SK-N-MC (cell line): ENCODE measurements around the gene FBXL20.

Experiments used
- EZH2 ChIP-seq: fragments of 200-600 bp; sonication (generic); IDR thresholded peaks from one replicate; pipeline ENCODE4 v1.6.1; 2017; ENCODE audit warnings: antibody characterized with exemption
- FOXP2 ChIP-seq: optimal IDR thresholded peaks from 2 replicates; pipeline ENCODE3; 2011; ENCODE audit warnings: mild to moderate bottlenecking, moderate library complexity; ENCODE audit not compliant: insufficient read depth; ENCODE audit errors: extremely low read length, control extremely low read depth
- POLR2AphosphoS5 ChIP-seq: IDR thresholded peaks from 2 replicates; pipeline ENCODE4 v1.6.1; 2012; ENCODE audit warnings: mild to moderate bottlenecking, low read depth, low read length, borderline replicate concordance

DNA sequence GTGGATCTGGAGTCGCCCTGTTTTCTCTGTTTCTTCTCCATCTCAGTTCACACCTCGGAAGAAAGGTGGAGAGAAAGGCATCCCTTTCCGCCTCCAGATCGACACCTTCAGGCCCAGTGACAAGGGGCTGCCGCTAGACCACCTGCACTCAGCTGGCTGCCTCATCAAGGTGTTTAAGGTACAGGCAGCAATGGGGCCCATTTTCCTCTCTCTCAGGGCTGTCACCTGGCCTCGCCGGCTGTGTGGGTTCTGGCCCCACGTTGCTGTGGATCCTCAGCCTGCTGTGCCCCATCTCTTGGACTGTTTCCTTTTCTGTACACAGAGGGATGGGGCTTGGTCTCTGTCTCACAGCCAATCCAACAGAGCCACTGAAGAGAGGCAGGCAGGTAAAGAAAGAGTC lies 158.3 kb downstream of the FBXL20 start:
- TF ChIP-seq EZH2 (no peak), POLR2AphosphoS5 (no peak), FOXP2 (no peak)
